HG02763 (cell line): Measurements from ENCODE around the gene SLC26A11.
"Not testable (repeated sequence)": the region's sequence is repeated elsewhere in the genome, so short reads cannot be mapped to it uniquely, and the experiment has no call there.

Experiments
- ATAC-seq: cut with Tn5 transposase; IDR thresholded peaks from one replicate; pipeline ENCODE4 v1.9.1; 2021; ENCODE audit warnings: mild to moderate bottlenecking, moderate library complexity; ENCODE audit not compliant: unreplicated experiment

Gene SLC26A11

DNA sequence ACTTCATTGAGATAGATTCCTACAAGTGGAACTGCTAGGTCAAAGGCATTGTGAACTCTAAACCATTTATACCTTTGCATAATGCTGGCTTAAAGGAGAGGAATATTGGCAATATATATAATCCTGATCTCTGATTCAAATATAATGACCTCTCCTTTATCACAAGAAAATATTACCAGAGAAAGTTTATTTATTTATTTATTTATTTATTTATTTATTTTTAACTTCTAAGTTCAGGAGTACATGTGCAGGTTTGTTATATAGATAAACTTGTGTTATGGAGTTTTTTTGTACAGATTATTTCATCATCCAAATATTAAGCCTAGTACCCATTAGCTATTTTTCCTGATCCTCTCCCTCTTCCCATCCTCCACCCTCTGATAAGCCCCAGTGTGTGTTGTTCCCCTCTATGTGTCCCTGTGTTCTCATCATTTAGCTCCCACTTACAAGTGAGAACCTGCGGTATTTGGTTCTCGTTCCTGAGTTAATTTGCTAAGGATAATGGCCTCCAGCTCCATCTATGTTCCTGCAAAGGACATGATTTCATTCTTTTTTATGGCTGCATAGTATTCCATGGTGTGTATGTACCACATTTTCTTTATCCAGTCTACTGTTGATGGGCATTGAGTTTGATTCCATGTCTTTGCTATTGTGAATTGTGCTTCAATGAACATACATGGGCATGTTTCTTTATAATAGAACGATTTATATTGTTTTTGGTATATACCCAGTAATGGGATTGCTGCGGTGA is 79.3 kb downstream of the SLC26A11 start:
- not testable (repeated sequence) for ATAC-seq

- not testable (repeated sequence) for ATAC-seq
Measured at GRCh38 chr17:80300756-80301155, 80.5 kb downstream of the SLC26A11 start.
